Right kidney (tissue), 1 donor: ENCODE measurements around the gene ANXA11.

Source experiments
- DNase-seq: peaks from one replicate; pipeline ENCODE4 v3.0.0-alpha.2; 2016

Gene ANXA11

GRCh38 chr10:80166581-80167470 is 38.5 kb downstream of the ANXA11 start:
- no peak for DNase-seq

DNA sequence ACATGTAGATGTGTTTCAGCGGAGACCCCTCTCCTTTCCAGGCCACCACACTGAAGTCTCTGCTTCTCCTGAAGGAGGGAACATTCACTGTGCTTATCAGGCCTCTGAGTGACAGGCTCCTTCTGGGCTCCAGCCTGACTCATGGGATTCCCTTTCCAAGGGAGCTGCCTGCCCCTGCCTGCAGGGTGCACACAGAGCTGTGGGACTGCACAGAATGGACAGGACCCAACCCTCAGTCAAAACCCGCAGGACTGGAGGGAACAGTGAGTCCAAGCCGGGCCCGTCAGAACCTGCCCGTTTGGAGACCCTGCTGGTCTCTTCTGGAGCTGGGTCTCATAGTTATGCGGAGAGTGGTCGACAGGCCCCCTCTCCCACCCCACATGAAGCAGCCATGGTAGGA is 40.2 kb downstream of the ANXA11 start:
- DNase-seq = no peak

GRCh38 chr10:80164596-80164995 is 40.7 kb downstream of the ANXA11 start:
- no peak for DNase-seq

GRCh38 chr10:80163741-80164341 is 41.5 kb downstream of the ANXA11 start:
- DNase-seq = no peak

DNA sequence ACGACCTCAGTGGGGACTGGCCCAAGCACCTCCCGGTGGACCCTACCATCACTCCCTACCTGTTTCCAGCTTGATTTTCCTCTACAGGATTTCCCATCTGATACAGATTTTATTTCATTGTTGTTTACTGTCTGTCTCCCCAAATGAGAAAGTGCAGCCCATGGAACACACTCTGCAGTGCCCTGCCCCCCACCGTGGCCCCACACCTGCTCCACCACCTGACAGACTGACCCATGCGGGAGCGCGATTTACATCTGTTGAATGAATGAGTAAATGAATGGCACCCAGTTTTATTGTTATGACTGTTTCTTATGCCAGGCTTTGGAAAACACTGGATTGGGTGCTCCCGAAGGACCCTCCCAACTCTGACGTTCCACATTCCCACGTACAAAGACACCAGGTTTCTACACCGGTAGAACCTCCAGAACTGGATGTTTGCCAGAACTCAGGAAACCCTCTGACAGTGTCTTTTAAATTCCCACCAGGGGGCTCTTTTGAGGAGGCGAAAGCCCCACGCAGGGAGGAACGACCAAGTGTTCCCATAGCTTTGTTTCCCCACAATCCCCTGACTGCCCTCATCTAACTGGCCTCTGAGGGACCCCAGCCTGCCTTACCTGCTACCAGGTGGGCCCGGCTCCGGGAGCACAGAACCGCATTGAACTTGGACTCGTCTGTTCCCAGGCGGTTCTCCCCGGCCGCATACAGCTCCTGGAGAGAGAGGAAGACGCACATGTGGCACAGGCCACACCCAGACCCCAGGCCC is 43.8 kb downstream of the ANXA11 start:
- no peak for DNase-seq

- DNase-seq = no peak
Measured at GRCh38 chr10:80160361-80161320, 44.7 kb downstream of the ANXA11 start.

- DNase-seq = no peak
Measured at GRCh38 chr10:80159166-80159873, 46.0 kb downstream of the ANXA11 start.

DNA sequence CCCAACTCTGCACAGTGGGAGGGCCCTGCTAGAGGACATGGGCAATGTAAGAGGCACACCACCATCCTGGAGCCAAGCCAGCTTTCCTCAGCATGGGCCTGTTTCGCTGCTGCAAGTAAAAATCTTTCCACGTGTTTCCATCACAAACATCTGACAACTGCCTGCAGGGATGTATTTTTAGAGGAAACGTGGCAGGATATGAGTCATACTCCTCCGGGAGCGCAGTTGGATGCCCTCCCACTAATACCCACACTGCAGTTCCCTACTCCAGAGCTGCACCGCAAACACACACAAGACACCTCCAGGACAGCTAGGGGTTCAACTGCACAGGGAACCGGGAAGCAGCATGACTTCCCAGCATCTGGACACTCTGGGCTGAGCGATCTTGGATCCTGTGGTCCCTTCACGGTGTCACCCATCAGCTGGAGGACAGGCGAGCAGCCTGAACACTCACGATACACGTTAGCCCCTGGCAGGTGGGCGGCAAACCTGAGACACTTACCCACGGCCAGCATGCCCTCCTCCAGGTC is 46.7 kb downstream of the ANXA11 start:
- DNase-seq = no peak

GRCh38 chr10:80158126-80158525 is 47.2 kb downstream of the ANXA11 start:
- no peak for DNase-seq

DNA sequence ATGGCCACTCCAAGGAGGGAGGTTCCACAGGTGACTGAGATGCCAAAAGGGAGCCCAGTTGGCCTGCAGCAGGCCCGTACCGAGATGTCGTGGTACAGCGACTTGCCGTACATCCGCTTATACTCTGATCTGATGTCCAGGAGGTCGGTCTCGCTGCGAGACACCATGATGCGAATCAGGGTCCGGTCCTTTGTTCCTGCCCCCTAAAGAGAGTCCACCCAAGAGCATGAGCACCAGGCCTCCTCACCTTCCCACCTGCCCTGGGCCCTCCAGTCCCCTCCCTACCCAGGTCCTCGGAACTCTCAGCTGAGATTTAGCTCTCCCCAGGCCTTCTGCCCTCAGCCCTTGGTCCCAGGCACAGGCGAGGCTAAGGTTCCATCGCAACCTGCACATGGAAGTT is 47.8 kb downstream of the ANXA11 start:
- DNase-seq = no peak

GRCh38 chr10:80156216-80156615 is 49.1 kb downstream of the ANXA11 start:
- DNase-seq = no peak

DNA sequence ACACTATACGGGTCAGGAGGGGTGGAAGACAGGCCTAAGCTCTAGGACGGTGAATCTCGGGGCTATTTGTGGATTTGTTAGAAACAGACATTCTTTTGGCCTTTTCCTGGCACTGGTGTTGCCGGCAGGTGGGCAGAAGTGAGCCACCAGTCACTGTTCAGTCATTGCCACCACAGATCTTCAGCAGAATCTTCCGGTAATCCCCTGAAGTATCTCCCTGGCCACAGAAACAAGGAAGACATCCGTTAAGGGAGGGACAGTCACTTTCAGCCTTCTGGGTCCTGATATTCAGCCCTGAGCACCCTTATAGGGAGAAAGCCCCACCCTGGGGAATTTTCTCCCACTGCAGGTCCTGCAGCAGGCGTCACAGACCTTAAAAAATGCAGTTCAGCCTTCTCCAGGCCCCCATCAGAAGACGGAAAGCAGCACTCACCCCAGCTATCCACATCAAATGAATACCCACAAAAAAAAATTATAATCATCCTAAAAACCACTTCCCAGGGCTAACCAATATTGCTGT is 49.6 kb downstream of the ANXA11 start:
- DNase-seq = no peak

- DNase-seq = no peak
Measured at GRCh38 chr10:80154978-80155695, 50.2 kb downstream of the ANXA11 start.

- no peak for DNase-seq
Measured at GRCh38 chr10:80154626-80154977, 50.7 kb downstream of the ANXA11 start.

DNA sequence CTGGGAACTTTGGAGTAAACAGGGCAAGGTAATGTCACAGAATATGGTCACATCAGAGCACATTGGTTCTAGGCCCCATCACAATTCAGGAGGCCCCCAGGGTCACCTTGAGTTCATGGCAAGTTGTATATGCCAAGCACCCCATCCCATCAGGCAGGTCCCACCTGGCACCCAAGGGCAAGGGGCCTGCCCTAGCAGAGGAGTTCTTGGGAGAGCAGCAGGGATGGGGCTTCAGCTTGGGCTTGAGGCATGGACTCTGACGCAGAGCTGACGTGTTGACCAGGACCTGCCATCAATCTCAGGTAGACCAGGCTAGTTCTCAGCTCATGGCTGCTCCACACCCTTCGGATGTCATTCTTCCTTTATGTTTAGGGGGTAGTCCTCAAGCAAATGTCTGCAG is 51.9 kb downstream of the ANXA11 start:
- no peak for DNase-seq

DNA sequence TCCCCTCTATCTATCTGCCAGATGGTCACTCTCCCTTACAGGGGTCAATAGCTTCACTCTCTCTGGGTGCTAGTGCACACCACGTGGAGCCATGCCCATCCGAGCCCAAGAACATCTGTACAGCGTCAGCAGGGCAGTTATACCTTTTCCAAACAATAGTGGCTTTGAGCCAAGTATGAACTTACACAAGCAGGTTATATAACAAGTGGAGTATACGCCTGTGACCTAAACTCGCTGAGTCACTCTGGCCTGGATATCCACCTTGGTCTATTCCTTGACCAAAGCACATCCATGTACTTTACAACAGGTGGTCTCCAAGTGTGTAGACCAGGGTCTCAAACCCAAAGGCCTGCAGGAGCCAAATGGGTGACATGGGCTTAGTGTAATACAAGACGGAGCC is 52.5 kb downstream of the ANXA11 start:
- no peak for DNase-seq

DNA sequence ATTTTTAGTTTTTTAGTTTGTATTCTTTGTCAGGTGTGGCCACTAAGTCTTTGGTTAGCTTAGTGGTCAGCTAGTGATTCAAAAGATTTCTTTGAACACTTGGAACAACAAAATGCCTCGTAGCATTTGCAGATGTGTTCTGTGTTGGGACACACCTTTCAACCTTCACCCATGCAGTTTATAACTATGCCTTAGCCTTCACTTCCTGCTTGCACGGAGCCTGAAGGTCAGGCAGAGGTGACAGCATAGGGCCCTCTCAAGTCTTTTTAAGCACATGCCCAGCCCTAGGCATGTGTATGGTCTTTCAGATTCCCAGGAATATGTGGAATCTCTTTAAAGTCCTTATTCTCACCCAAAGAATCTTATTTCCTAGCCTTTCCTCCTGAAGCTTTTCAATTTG is 55.2 kb downstream of the ANXA11 start:
- no peak for DNase-seq

GRCh38 chr10:80149123-80149522 is 56.2 kb downstream of the ANXA11 start:
- DNase-seq = no peak

GRCh38 chr10:80148166-80148805 is 57.1 kb downstream of the ANXA11 start:
- DNase-seq = no peak

- DNase-seq = no peak
Measured at GRCh38 chr10:80146918-80147317, 58.4 kb downstream of the ANXA11 start.
